Lower leg skin (tissue), 3 donors: ENCODE results near the gene PECR.

Experiments
- POLR2A ChIP-seq, 2 donors: fragments of 450-650 bp; IDR thresholded peaks; one replicate each; pipeline ENCODE4 v1.6.1; 2016 to 2017; ENCODE audit warnings: antibody characterized with exemption in 2 of 2, mild to moderate bottlenecking in 1 of 2, moderate library complexity in 1 of 2
- TF ChIP-seq, protein P1 (sequence below), 3 donors: fragments of 450-650 bp; IDR thresholded peaks; one replicate each; pipeline ENCODE4 v1.5.1; 2016; ENCODE audit warnings: antibody characterized with exemption in 3 of 3, mild to moderate bottlenecking in 3 of 3, moderate library complexity in 2 of 3

DNA sequence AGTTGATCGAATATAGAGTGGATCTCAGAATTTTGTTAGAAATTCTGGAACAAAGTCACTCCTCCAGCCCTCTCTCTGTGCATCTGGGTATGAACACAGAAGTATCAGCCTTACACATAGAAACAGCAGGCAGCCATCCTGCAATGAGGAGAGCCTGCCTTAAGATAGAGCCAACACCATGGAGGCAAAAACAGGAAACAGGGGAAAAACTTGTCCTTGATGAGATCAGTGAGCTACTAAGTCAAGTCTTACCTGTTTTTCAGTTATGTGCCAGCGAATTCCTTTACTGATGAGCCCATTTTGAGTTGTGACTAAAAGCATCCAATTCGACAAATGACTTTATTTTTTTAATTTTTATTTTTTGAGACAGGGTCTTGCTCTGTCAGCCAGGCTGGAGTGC lies 41.7 kb downstream of the PECR start:
- TF ChIP-seq, protein P1, sequence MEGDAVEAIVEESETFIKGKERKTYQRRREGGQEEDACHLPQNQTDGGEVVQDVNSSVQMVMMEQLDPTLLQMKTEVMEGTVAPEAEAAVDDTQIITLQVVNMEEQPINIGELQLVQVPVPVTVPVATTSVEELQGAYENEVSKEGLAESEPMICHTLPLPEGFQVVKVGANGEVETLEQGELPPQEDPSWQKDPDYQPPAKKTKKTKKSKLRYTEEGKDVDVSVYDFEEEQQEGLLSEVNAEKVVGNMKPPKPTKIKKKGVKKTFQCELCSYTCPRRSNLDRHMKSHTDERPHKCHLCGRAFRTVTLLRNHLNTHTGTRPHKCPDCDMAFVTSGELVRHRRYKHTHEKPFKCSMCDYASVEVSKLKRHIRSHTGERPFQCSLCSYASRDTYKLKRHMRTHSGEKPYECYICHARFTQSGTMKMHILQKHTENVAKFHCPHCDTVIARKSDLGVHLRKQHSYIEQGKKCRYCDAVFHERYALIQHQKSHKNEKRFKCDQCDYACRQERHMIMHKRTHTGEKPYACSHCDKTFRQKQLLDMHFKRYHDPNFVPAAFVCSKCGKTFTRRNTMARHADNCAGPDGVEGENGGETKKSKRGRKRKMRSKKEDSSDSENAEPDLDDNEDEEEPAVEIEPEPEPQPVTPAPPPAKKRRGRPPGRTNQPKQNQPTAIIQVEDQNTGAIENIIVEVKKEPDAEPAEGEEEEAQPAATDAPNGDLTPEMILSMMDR (IDR thresholded peaks at IDR 0.05): no peak
- no peak for TF ChIP-seq POLR2A (IDR thresholded peaks at IDR 0.05)
